Measurements from ENCODE around the gene RAX2. TPM values are rescaled to one million over a fixed set of nuclear protein-coding genes. Genes with fewer than 3 reads are reported as not detected.

RAX2 gene
- total and polyA plus RNA-seq, 10 of the 15 experiments (the other 5 are each of a cell fraction or from before 2014, with no cell fraction given) = not detected

GRCh38 chr19:3721887-3722442 lies 50.1 kb downstream of the RAX2 start (continued):
- TF ChIP-seq, protein P1, sequence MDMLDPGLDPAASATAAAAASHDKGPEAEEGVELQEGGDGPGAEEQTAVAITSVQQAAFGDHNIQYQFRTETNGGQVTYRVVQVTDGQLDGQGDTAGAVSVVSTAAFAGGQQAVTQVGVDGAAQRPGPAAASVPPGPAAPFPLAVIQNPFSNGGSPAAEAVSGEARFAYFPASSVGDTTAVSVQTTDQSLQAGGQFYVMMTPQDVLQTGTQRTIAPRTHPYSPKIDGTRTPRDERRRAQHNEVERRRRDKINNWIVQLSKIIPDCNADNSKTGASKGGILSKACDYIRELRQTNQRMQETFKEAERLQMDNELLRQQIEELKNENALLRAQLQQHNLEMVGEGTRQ (IDR thresholded peaks at IDR 0.05; ENCODE audit: borderline replicate concordance, low read depth, low read length) = no peak
- TF ChIP-seq HDAC6 (IDR thresholded peaks at IDR 0.05; ENCODE audit: unreplicated experiment) = no peak
- no peak for TF ChIP-seq IRF4 (IDR thresholded peaks at IDR 0.05; ENCODE audit: low read depth, low read length)
- TF ChIP-seq CREB1 (IDR thresholded peaks at IDR 0.05; ENCODE audit: low read depth) = no peak

GRCh38 chr19:3721131-3721886 lies 50.7 kb downstream of the RAX2 start:
- H3K4me3 ChIP-seq = no peak overlapping the region
- TF ChIP-seq DPF2 (IDR thresholded peaks at IDR 0.05) (no peak), MYB (IDR thresholded peaks at IDR 0.05; ENCODE audit: borderline replicate concordance, low read depth, low read length) (no peak), BACH1 (IDR thresholded peaks at IDR 0.05; ENCODE audit: borderline replicate concordance) (0 out of 2 replicates have a peak, but pooled peaks have one; percentile 30), SIX5 (IDR thresholded peaks at IDR 0.05; ENCODE audit: low read depth, low read length, severe bottlenecking) (no peak), TAF1 (IDR thresholded peaks at IDR 0.05; ENCODE audit: borderline replicate concordance, low read depth, low read length) (no peak), CHD1 (IDR thresholded peaks at IDR 0.05; ENCODE audit: low read depth, low read length) (no peak), ZSCAN29 (IDR thresholded peaks at IDR 0.05) (peak; percentile 94), STAT3 (IDR thresholded peaks at IDR 0.05; ENCODE audit: low read depth, low read length) (no peak), RCOR1 (conservative IDR thresholded peaks at IDR 0.05; ENCODE audit: low read depth, low read length) (peak; percentile 74; the same call in 1 of the 2 replicates), ETV6 (conservative IDR thresholded peaks at IDR 0.05 in 1 of 2, IDR thresholded peaks at IDR 0.05 in 1 of 2; ENCODE audit: borderline replicate concordance in 1 of 2, low read depth in 1 of 2) (no peak), CREM (IDR thresholded peaks at IDR 0.05; ENCODE audit: low read depth) (0 out of 2 replicates have a peak, but pooled peaks have one; percentile 23), PAX8 (IDR thresholded peaks at IDR 0.05) (no peak)
- TF ChIP-seq, protein P2, sequence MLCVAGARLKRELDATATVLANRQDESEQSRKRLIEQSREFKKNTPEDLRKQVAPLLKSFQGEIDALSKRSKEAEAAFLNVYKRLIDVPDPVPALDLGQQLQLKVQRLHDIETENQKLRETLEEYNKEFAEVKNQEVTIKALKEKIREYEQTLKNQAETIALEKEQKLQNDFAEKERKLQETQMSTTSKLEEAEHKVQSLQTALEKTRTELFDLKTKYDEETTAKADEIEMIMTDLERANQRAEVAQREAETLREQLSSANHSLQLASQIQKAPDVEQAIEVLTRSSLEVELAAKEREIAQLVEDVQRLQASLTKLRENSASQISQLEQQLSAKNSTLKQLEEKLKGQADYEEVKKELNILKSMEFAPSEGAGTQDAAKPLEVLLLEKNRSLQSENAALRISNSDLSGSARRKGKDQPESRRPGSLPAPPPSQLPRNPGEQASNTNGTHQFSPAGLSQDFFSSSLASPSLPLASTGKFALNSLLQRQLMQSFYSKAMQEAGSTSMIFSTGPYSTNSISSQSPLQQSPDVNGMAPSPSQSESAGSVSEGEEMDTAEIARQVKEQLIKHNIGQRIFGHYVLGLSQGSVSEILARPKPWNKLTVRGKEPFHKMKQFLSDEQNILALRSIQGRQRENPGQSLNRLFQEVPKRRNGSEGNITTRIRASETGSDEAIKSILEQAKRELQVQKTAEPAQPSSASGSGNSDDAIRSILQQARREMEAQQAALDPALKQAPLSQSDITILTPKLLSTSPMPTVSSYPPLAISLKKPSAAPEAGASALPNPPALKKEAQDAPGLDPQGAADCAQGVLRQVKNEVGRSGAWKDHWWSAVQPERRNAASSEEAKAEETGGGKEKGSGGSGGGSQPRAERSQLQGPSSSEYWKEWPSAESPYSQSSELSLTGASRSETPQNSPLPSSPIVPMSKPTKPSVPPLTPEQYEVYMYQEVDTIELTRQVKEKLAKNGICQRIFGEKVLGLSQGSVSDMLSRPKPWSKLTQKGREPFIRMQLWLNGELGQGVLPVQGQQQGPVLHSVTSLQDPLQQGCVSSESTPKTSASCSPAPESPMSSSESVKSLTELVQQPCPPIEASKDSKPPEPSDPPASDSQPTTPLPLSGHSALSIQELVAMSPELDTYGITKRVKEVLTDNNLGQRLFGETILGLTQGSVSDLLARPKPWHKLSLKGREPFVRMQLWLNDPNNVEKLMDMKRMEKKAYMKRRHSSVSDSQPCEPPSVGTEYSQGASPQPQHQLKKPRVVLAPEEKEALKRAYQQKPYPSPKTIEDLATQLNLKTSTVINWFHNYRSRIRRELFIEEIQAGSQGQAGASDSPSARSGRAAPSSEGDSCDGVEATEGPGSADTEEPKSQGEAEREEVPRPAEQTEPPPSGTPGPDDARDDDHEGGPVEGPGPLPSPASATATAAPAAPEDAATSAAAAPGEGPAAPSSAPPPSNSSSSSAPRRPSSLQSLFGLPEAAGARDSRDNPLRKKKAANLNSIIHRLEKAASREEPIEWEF (IDR thresholded peaks at IDR 0.05; ENCODE audit: insufficient replicate concordance, low read depth, low read length) = no peak

More at GRCh38 chr19:3721131-3721886, 50.7 kb downstream of the RAX2 start:
- Histone ChIP-seq H3K36me3 (ENCODE audit: control insufficient read depth in 2 of 2, insufficient read depth in 2 of 2, low read length in 1 of 2) (no peaks in the 10 kb centered on the region), H3K27ac (ENCODE audit: control insufficient read depth, insufficient read depth) (no peak overlapping the region), H3K4me1 (ENCODE audit: control insufficient read depth, insufficient read depth, low read length) (no peaks in the 10 kb centered on the region), H3K79me2 (ENCODE audit: control insufficient read depth, insufficient read depth, low read length) (no peaks in the 10 kb centered on the region), H3K27me3 (replicated peaks in 1 of 2; ENCODE audit: control insufficient read depth in 2 of 2, insufficient read depth in 2 of 2, low read length in 1 of 2) (peaks cover 1 to 3% of the 10 kb centered on the region in 2 experiments; a peak in 1 of 4 replicates), H3K9ac (ENCODE audit: control insufficient read depth, insufficient read depth, low read length) (no peak overlapping the region), H2AFZ (ENCODE audit: control insufficient read depth, low read depth, low read length) (no peak overlapping the region), H3K4me2 (ENCODE audit: control insufficient read depth, insufficient read depth) (peak overlapping the region; percentile 33; the same call in 1 of the 2 replicates), H3K9me3 (replicated peaks; ENCODE audit: control insufficient read depth, insufficient read depth, low read length) (no peaks in the 10 kb centered on the region), H4K20me1 (ENCODE audit: control insufficient read depth, insufficient read depth) (no peaks in the 10 kb centered on the region)
- in situ Hi-C loops (cut with MboI) (no loop called here), intact Hi-C loops (cut with micrococcal nuclease; ENCODE audit: unreplicated experiment) (no loop called here)
- CTCF ChIA-PET = interaction anchor here (0.6 to 1.8 kb wide), 2 partner anchors 15 to 17 kb away, joined by 3 to 6 read pairs; no protein-coding TSS in a partner anchor
- 37% methylated on average over 35 of the region's 46 CpGs for WGBS (ENCODE audit: insufficient coverage, insufficient replicate concordance, low lambda C conversion rate, missing lambda C conversion rate)
- DNase-seq (ENCODE audit: low read depth, low spot score) = no peak
- RAD21 ChIA-PET (ENCODE audit: unreplicated experiment) = no interaction called here
- POLR2A ChIA-PET = no interaction called here
- peak; percentile 94 for ATAC-seq
- SMC1A ChIA-PET (ENCODE audit: uncharacterized antibody, unreplicated experiment) = no interaction called here
- no peak for FAIRE-seq
- BruUV-seq (replicated peaks) = no TSS peak
